A549 (cell line): Measurements from ENCODE around the gene GPAT3. TPM values are rescaled to one million over a fixed set of nuclear protein-coding genes. Genes with fewer than 3 reads are reported as not detected.

Source experiments
- ATAC-seq, 2 experiments: fragments of 200-7000 bp in 1 of 2; fragments of >200 bp in 1 of 2; cut with Nextera tagmentation in 1 of 2; cut with Tn5 transposase in 1 of 2; 3 replicates each; pipeline versions ENCODE4 v1.8.0 to v1.9.1; 2018 to 2020; ENCODE audit warnings: mild to moderate bottlenecking in 1 of 2, moderate library complexity in 1 of 2
- CTCF ChIA-PET: fragments of 300-600 bp; sonication (Branson Sonifier 250); formaldehyde crosslinking; extraction: SDS; loops from one replicate; lab custom pipeline; 2021; ENCODE audit warnings: antibody characterized with exemption, inconsistent platforms; lab: Yijun Ruan, JAX
- POLR2A ChIA-PET: fragments of 350-600 bp; formaldehyde crosslinking; extraction: SDS; loops from one replicate; lab custom pipeline; 2021; ENCODE audit warnings: antibody characterized with exemption, inconsistent platforms; lab: Yijun Ruan, JAX
- DNase-seq, 2 experiments: peaks; one replicate each; pipeline versions ENCODE4 v3.0.0 to v3.0.0-alpha.2; 2011 to 2016; ENCODE audit warnings: low read depth in 1 of 2, low spot score in 1 of 2
- FAIRE-seq: peaks from 2 replicates; lab custom pipeline; 2011; peaks lifted over from hg19 to GRCh38; lab: Jason Lieb, UNC
- H3K27ac ChIP-seq, 2 experiments: fragments of >200 bp; sonication (Bioruptor Twin); formaldehyde crosslinking; 3 replicates each; pipeline ENCODE4 v1.5.1; 2016 to 2017
- H3K4me1 ChIP-seq: fragments of >200 bp; sonication (Bioruptor Twin); formaldehyde crosslinking; 3 replicates; pipeline ENCODE4 v1.6.1; 2016
- H3K4me2 ChIP-seq: fragments of >200 bp; sonication (Bioruptor Twin); formaldehyde crosslinking; 3 replicates; pipeline ENCODE4 v1.6.1; 2016
- H3K4me3 ChIP-seq: fragments of >200 bp; sonication (Bioruptor Twin); formaldehyde crosslinking; 3 replicates; pipeline ENCODE4 v1.5.1; 2016
- H3K9me3 ChIP-seq: fragments of >200 bp; sonication (Bioruptor Twin); formaldehyde crosslinking; 3 replicates; pipeline ENCODE4 v1.6.1; 2016
- CHD4 ChIP-seq: fragments of 200-600 bp; sonication (generic); IDR thresholded peaks from 2 replicates; pipeline ENCODE4 v1.6.1; 2016; ENCODE audit warnings: antibody characterized with exemption, mild to moderate bottlenecking, borderline replicate concordance
- EP300 ChIP-seq, 2 experiments: fragments of >200 bp; sonication (Bioruptor Twin); formaldehyde crosslinking; IDR thresholded peaks; 2 replicates in 1 of 2; 3 replicates in 1 of 2; pipeline ENCODE4 v1.6.1; 2016 to 2017
- ESRRA ChIP-seq: fragments of 150-350 bp; IDR thresholded peaks from 2 replicates; pipeline ENCODE4 v1.6.1; 2014; ENCODE audit warnings: mild to moderate bottlenecking, low read length, borderline replicate concordance
- HOXB13 ChIP-seq: fragments of 250-450 bp; sonication (Bioruptor Pico); IDR thresholded peaks from 2 replicates; pipeline ENCODE4 v1.5.0; 2020; ENCODE audit warnings: low read depth, mild to moderate bottlenecking, moderate library complexity
- HOXB5 ChIP-seq: fragments of 250-450 bp; sonication (Bioruptor Pico); IDR thresholded peaks from 2 replicates; pipeline ENCODE4 v1.5.0; 2020; ENCODE audit warnings: mild to moderate bottlenecking, moderate library complexity
- JUN ChIP-seq, 2 experiments: fragments of >200 bp; sonication (Bioruptor Twin); formaldehyde crosslinking; IDR thresholded peaks; 2 replicates in 1 of 2; 3 replicates in 1 of 2; pipeline ENCODE4 v1.6.1; 2016 to 2017
- KDM1A ChIP-seq: fragments of 200-600 bp; sonication (generic); IDR thresholded peaks from 2 replicates; pipeline ENCODE4 v1.6.1; 2016; ENCODE audit warnings: low read depth, mild to moderate bottlenecking
- MAFK ChIP-seq: fragments of 450-650 bp; IDR thresholded peaks from 2 replicates; pipeline ENCODE4 v1.6.1; 2014; ENCODE audit not compliant: partially characterized antibody
- MAZ ChIP-seq: fragments of 150-350 bp; IDR thresholded peaks from 2 replicates; pipeline ENCODE4 v1.6.1; 2014; ENCODE audit warnings: antibody characterized with exemption, low read depth, low read length, borderline replicate concordance
- MYC ChIP-seq: IDR thresholded peaks from 2 replicates; pipeline ENCODE4 v1.6.1; 2012; ENCODE audit warnings: mild to moderate bottlenecking, inconsistent platforms, low read length, improper control_type of control experiment, borderline replicate concordance
- NPAS2 ChIP-seq: fragments of 250-450 bp; sonication (Bioruptor Pico); IDR thresholded peaks from 2 replicates; pipeline ENCODE4 v1.8.0; 2022; ENCODE audit warnings: mild to moderate bottlenecking, moderate library complexity, borderline replicate concordance
- NR3C1 ChIP-seq: fragments of >200 bp; sonication (Bioruptor Twin); formaldehyde crosslinking; IDR thresholded peaks from 3 replicates; pipeline ENCODE4 v1.6.1; 2017
- PHF8 ChIP-seq: fragments of 200-600 bp; sonication (generic); IDR thresholded peaks from 2 replicates; pipeline ENCODE4 v1.6.1; 2016; ENCODE audit warnings: low read depth, mild to moderate bottlenecking, antibody characterized with exemption, moderate library complexity, borderline replicate concordance
- RARB ChIP-seq: fragments of 250-450 bp; sonication (Bioruptor Pico); IDR thresholded peaks from 2 replicates; pipeline ENCODE4 v1.8.0; 2021; ENCODE audit warnings: mild to moderate bottlenecking, moderate library complexity
- RCOR1 ChIP-seq: fragments of 150-350 bp; IDR thresholded peaks from 2 replicates; pipeline ENCODE4 v1.6.1; 2014; ENCODE audit warnings: antibody characterized with exemption, low read length, low read depth
- RFX5 ChIP-seq: fragments of 450-650 bp; IDR thresholded peaks from 2 replicates; pipeline ENCODE4 v1.7.1; 2014; ENCODE audit warnings: antibody characterized with exemption, mild to moderate bottlenecking, moderate library complexity
- TFCP2L1 ChIP-seq: fragments of 250-450 bp; sonication (Bioruptor Pico); IDR thresholded peaks from 2 replicates; pipeline ENCODE4 v1.5.0; 2021; ENCODE audit warnings: mild to moderate bottlenecking
- ZNF302 ChIP-seq: fragments of 250-450 bp; sonication (Bioruptor Pico); IDR thresholded peaks from 2 replicates; pipeline ENCODE4 v1.9.0; 2021; ENCODE audit warnings: inconsistent platforms, mild to moderate bottlenecking, moderate library complexity
- WGBS: methylation state at CpG from one replicate; pipeline ENCODE4 v1.1.6; 2017; ENCODE audit errors: missing lambda C conversion rate; 5-methylcytosine and 5-hydroxymethylcytosine counted together
- polyA plus RNA-seq, 4 experiments: library from polyadenylated mRNA; depleted of rRNA in 3 of 4; stranded (reverse); fragments of >200 nt; fragmentation: RNase III in 1 of 4; extraction: RNeasy Plus Mini Kit Qiagen cat#74134 plus additional on column Dnase treatment in 1 of 4; gene quantifications; 2 replicates in 3 of 4; 3 replicates in 1 of 4; pipeline ENCODE4 v1.2.3, GENCODE V29; 2011 to 2017
- TF ChIP-seq, protein P1 (sequence below): fragments of >200 bp; sonication (Bioruptor Twin); formaldehyde crosslinking; IDR thresholded peaks from 3 replicates; pipeline ENCODE4 v1.5.1; 2016
- TF ChIP-seq, protein P2 (sequence below): fragments of 250-450 bp; sonication (Bioruptor Pico); IDR thresholded peaks from 2 replicates; pipeline ENCODE4 v1.5.0; 2021; ENCODE audit warnings: mild to moderate bottlenecking, moderate library complexity, borderline replicate concordance
- TF ChIP-seq, protein P3 (sequence below): fragments of >200 bp; sonication (Bioruptor Twin); formaldehyde crosslinking; IDR thresholded peaks from 3 replicates; pipeline ENCODE4 v1.6.1; 2016
- TF ChIP-seq, protein P4 (sequence below): IDR thresholded peaks from 2 replicates; pipeline ENCODE4 v1.6.1; 2012

GPAT3 gene
- polyA plus RNA-seq, 2 of the 4 experiments (the other 2 are of a cell fraction), result 12.9 to 44.9 TPM

DNA sequence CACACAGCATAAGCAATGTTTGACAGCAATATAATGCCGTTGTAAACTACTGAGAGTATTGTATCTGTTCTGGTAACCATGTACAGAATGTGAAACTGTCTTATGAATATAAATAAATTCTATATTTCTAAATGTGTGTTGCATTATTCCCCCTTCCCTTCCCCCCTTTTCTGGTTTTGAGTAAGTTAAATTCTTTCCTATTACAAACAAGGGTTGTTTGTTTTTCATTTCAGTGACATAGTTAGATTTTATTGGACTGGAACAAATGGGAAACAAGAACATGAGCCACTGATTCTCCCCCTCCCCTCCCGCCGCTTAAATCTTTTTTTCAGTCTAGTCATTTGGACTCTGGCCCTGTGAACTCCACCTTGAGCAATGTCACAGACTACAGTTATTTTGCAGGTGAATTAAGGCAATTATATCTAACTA is 69.8 kb downstream of the GPAT3 start:
- no peak for TF ChIP-seq RFX5
- TF ChIP-seq, protein P1, sequence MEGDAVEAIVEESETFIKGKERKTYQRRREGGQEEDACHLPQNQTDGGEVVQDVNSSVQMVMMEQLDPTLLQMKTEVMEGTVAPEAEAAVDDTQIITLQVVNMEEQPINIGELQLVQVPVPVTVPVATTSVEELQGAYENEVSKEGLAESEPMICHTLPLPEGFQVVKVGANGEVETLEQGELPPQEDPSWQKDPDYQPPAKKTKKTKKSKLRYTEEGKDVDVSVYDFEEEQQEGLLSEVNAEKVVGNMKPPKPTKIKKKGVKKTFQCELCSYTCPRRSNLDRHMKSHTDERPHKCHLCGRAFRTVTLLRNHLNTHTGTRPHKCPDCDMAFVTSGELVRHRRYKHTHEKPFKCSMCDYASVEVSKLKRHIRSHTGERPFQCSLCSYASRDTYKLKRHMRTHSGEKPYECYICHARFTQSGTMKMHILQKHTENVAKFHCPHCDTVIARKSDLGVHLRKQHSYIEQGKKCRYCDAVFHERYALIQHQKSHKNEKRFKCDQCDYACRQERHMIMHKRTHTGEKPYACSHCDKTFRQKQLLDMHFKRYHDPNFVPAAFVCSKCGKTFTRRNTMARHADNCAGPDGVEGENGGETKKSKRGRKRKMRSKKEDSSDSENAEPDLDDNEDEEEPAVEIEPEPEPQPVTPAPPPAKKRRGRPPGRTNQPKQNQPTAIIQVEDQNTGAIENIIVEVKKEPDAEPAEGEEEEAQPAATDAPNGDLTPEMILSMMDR, result no peak
- no peak for TF ChIP-seq PHF8
- TF ChIP-seq NR3C1, result no peak
- TF ChIP-seq, all 56 proteins: peak for 0
- ChIA-PET CTCF (interaction anchor here (1.2 kb wide), 1 partner anchor 9 kb away, joined by 3 read pairs; no protein-coding TSS in a partner anchor), POLR2A (no interaction called here)
- DNase-seq, result no peak
- no peak overlapping the region for H3K27ac ChIP-seq
- no peak overlapping the region for H3K4me3 ChIP-seq
- 84% methylated on average over 3 of the region's 3 CpGs for WGBS
- H3K9me3 ChIP-seq, result no peaks in the 10 kb centered on the region; the same call in 2 of the 3 replicates
- no peak for ATAC-seq
- FAIRE-seq, result no peak
- H3K4me1 ChIP-seq, result 0 out of 3 replicates have a peak, but pooled peaks cover 5% of the 10 kb centered on the region
- H3K4me2 ChIP-seq, result no peak overlapping the region

DNA sequence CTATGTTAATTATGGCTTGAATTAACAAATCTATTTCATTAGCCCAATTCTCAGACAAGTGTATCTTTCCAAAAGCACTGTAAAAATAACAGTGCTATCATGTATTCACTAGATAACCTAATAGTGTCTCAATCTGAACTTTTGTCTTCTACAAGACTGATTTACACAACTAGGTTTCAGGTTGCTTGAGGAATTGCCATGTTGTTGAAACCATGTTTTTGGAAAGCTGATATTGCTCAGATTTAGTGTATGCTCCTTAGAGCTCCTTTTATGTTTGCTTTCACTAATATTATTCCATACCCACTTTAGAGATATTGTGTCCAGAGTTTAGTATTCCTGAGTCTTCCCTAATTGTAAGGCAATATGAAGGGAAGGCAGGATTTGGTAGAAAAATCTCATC is 70.6 kb downstream of the GPAT3 start:
- H3K27ac ChIP-seq, result no peak overlapping the region
- CTCF ChIA-PET, result no interaction called here
- H3K4me3 ChIP-seq, result no peak overlapping the region
- DNase-seq, result no peak
- H3K4me1 ChIP-seq, result 0 out of 3 replicates have a peak, but pooled peaks cover 5% of the 10 kb centered on the region
- H3K4me2 ChIP-seq, result no peak overlapping the region
- TF ChIP-seq MAZ (no peak), ESRRA (no peak), JUN (IDR thresholded peaks at IDR 0.05) (no peak)
- TF ChIP-seq, all 56 proteins: peak for 0
- POLR2A ChIA-PET, result no interaction called here
- ATAC-seq (no peak), FAIRE-seq (no peak)
- no peaks in the 10 kb centered on the region; the same call in 2 of the 3 replicates for H3K9me3 ChIP-seq

DNA sequence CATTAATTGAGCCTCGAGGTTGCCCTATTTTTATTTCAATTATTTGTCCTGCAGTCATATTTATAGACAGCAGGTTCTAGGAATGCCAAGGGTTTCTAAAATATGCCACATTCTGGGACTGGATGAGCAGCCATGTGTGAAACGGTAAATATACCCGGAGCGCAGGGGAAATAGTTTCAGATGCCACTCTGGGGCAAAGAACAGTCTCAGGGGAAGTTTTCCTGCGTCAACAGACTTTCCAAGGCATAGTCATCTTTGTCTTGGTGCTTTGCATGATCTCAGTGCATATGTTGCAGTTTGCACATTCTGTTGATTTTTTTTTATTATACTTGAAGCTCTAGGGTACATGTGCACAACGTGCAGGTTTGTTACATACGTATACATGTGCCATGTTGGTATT is 71.0 kb downstream of the GPAT3 start:
- WGBS, result 64% methylated on average over 7 of the region's 7 CpGs
- DNase-seq (no peak), ATAC-seq (no peak), FAIRE-seq (no peak)
- CTCF ChIA-PET, result no interaction called here
- POLR2A ChIA-PET, result no interaction called here
- Histone ChIP-seq H3K4me2 (no peak overlapping the region), H3K27ac (no peak overlapping the region), H3K4me1 (0 out of 3 replicates have a peak, but pooled peaks cover 5% of the 10 kb centered on the region), H3K4me3 (no peak overlapping the region), H3K9me3 (no peaks in the 10 kb centered on the region; the same call in 2 of the 3 replicates)
- no peak for TF ChIP-seq ZNF302 (CRISPR knock-in tag)
- TF ChIP-seq, protein P2, sequence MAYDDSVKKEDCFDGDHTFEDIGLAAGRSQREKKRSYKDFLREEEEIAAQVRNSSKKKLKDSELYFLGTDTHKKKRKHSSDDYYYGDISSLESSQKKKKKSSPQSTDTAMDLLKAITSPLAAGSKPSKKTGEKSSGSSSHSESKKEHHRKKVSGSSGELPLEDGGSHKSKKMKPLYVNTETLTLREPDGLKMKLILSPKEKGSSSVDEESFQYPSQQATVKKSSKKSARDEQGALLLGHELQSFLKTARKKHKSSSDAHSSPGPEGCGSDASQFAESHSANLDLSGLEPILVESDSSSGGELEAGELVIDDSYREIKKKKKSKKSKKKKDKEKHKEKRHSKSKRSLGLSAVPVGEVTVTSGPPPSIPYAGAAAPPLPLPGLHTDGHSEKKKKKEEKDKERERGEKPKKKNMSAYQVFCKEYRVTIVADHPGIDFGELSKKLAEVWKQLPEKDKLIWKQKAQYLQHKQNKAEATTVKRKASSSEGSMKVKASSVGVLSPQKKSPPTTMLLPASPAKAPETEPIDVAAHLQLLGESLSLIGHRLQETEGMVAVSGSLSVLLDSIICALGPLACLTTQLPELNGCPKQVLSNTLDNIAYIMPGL (CRISPR knock-in tag), result no peak

DNA sequence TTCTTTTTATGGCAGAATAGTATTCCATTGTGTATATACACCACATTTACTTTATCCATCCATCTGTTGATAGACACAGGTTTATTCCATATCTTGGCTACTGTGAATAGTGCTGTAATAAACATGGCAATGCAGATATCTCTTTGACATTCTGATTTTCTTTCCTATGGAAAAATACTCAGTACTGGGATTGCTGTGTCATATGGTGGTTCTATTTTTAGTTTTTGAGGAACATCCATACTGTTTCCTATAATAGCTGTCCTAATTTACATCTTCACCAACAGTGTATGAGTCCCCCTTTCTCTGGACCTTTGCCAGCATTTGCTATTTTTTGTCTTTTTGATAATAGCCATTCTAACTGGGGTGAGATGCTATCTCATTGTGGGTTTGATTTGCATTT is 73.5 kb downstream of the GPAT3 start:
- no peak for DNase-seq
- no peak for ATAC-seq
- H3K9me3 ChIP-seq, result peaks cover 10% of the 10 kb centered on the region; the same call in 1 of the 3 replicates
- CTCF ChIA-PET, result no interaction called here
- H3K4me2 ChIP-seq, result no peak overlapping the region
- POLR2A ChIA-PET, result no interaction called here
- no peak for FAIRE-seq
- no peak overlapping the region for H3K27ac ChIP-seq
- no peak overlapping the region for H3K4me3 ChIP-seq
- H3K4me1 ChIP-seq, result 0 out of 3 replicates have a peak, but pooled peaks cover 5% of the 10 kb centered on the region
- no peak for TF ChIP-seq ZNF302 (CRISPR knock-in tag)
- TF ChIP-seq, all 56 proteins: peak for 0

DNA sequence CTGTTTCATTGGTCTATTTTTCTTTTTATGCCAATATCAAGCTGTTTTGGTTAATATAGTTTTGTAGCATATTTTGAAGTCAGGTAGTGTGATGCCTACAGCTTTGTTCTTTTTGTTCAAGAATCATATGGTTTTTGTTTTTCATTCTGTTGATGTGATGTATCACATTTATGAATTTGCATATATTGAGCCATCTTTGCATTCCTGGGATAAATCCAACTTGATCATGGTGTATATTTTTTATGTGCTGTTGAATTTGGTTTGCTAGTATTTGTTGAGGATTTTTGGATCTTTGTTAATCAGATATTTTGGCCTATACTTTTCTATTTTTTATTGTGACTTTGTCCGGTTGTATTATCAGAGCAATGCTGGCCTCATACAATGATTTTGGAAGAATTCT is 74.8 kb downstream of the GPAT3 start:
- FAIRE-seq, result no peak
- ATAC-seq, result no peak
- no peak for DNase-seq
- ChIA-PET CTCF (no interaction called here), POLR2A (no interaction called here)
- no peaks in the 10 kb centered on the region for H3K4me1 ChIP-seq
- WGBS, result 85% methylated on average over 1 of the region's 1 CpG
- H3K27ac ChIP-seq, result no peak overlapping the region
- no peak overlapping the region for H3K4me2 ChIP-seq
- H3K4me3 ChIP-seq, result no peak overlapping the region
- TF ChIP-seq MAFK (no peak), RFX5 (no peak), HOXB13 (no peak), ZNF302 (CRISPR knock-in tag) (no peak), EP300 (IDR thresholded peaks at IDR 0.05) (no peak), MYC (no peak), JUN (IDR thresholded peaks at IDR 0.05) (no peak), NPAS2 (CRISPR knock-in tag) (no peak), RARB (CRISPR knock-in tag) (no peak), CHD4 (no peak), KDM1A (no peak), MAZ (no peak), RCOR1 (no peak), ESRRA (no peak), HOXB5 (CRISPR knock-in tag) (no peak), TFCP2L1 (CRISPR knock-in tag) (no peak)
- TF ChIP-seq, protein P3, sequence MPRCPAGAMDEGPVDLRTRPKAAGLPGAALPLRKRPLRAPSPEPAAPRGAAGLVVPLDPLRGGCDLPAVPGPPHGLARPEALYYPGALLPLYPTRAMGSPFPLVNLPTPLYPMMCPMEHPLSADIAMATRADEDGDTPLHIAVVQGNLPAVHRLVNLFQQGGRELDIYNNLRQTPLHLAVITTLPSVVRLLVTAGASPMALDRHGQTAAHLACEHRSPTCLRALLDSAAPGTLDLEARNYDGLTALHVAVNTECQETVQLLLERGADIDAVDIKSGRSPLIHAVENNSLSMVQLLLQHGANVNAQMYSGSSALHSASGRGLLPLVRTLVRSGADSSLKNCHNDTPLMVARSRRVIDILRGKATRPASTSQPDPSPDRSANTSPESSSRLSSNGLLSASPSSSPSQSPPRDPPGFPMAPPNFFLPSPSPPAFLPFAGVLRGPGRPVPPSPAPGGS, result no peak
- TF ChIP-seq, protein P4, sequence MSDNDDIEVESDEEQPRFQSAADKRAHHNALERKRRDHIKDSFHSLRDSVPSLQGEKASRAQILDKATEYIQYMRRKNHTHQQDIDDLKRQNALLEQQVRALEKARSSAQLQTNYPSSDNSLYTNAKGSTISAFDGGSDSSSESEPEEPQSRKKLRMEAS, result no peak
- peaks cover 14% of the 10 kb centered on the region; the same call in 1 of the 3 replicates for H3K9me3 ChIP-seq
